ENCODE results near the gene HYKK. TPM values are rescaled to one million over a fixed set of nuclear protein-coding genes. Genes with fewer than 3 reads are reported as not detected.
"Not testable (repeated sequence)": the region's sequence is repeated elsewhere in the genome, so short reads cannot be mapped to it uniquely, and the experiment has no call there.

Gene HYKK
- total RNA-seq, 2 donors from 2014 or later = 6.2 to 11.2 TPM

- intact Hi-C loops (cut with DNase I) = no loop called here
- 86% methylated on average over 1 of the region's 1 CpG for WGBS
- no peaks in the 10 kb centered on the region for H3K9me3 ChIP-seq
- DNase-seq (ENCODE audit: low spot score) = no peak
- no peak overlapping the region for H3K4me3 ChIP-seq
- H3K4me1 ChIP-seq (replicated peaks) = no peaks in the 10 kb centered on the region
- no peaks in the 10 kb centered on the region for H3K36me3 ChIP-seq
- H3K27me3 ChIP-seq (replicated peaks; ENCODE audit: insufficient read depth) = no peaks in the 10 kb centered on the region
- no peak overlapping the region for H3K27ac ChIP-seq
- no peak for TF ChIP-seq POLR2A (IDR thresholded peaks at IDR 0.05)
- TF ChIP-seq CTCF (IDR thresholded peaks at IDR 0.05) = no peak
- TF ChIP-seq POLR2AphosphoS5 (IDR thresholded peaks at IDR 0.05) = no peak
These were observed 31.0 kb downstream of the HYKK start for GRCh38 chr15:78538358-78538757.

GRCh38 chr15:78539464-78540140 lies 32.2 kb downstream of the HYKK start:
- not testable (repeated sequence) for H3K4me1 ChIP-seq (replicated peaks); H3K36me3 ChIP-seq; DNase-seq (ENCODE audit: low spot score); H3K9me3 ChIP-seq; H3K27me3 ChIP-seq (replicated peaks; ENCODE audit: insufficient read depth)
- H3K27ac ChIP-seq = peak overlapping the region; percentile 96 to 97
- intact Hi-C loops (cut with DNase I) = loop anchor here (5.0 kb wide), 1 partner anchor 32 kb away; the partner anchor contains the start of gene HYKK
- WGBS = 81% methylated on average over 18 of the region's 18 CpGs
- H3K4me3 ChIP-seq = peak overlapping the region; percentile 92

- intact Hi-C loops (cut with DNase I) = loop anchor here (5.0 kb wide), 1 partner anchor 33 kb away; the partner anchor contains the start of gene HYKK
These were observed 32.9 kb downstream of the HYKK start, which contains the start of gene PSMA4 for GRCh38 chr15:78540141-78540870. Gene PSMA4 (plus strand): TSS chr15:78540444. CDS start chr15:78541928, 1,484 bp downstream.

DNA sequence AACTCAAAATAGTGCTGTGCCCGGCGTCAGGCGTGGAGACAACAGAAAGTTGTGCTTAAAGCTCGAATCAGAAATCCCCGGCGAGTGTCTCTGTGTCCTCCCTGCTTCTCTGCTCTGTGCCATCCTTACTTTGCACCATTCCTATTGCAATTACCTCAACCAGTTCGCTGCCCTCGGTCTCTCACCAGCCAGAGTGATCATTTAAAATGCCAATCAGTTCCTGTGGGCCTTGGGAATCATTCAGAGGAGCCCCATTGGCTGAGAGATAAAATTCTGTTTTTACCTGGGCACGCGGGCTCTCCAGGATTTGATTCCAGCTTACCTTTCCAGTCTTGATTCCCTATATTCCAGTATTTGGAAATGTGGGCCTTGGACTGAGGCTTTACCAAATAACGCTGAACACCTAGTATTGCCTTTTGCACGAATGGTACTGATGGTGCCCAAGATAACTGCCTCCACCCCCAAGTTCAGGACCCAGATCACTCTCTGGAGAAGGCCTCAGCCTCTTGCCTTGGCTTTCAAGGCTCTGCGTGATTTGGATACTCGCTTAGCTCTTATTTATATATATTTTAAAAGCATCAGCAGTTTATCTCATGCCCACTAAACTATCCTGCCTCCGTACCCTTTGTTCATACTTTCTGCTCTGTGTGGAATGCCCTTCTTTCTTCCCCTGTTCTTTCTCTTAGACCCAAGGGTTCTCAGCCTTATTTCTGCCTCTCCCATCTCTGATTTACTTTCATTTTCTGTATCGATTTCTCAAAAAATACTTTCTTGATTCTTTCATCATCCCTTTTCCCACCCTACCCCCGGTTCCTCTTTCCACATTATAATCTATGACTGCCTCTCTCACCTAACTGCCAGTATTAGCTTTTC lies 33.7 kb downstream of the HYKK start:
- intact Hi-C loops (cut with DNase I) = loop anchor here (5.0 kb wide), 1 partner anchor 34 kb away; the partner anchor contains the start of gene HYKK
- peaks cover 2% of the 10 kb centered on the region for H3K4me1 ChIP-seq (replicated peaks)
- no peaks in the 10 kb centered on the region for H3K27me3 ChIP-seq (replicated peaks; ENCODE audit: insufficient read depth)
- no peaks in the 10 kb centered on the region for H3K36me3 ChIP-seq
- no peaks in the 10 kb centered on the region for H3K9me3 ChIP-seq
- 3% methylated on average over 17 of the region's 17 CpGs for WGBS
- peak overlapping the region; percentile 92 for H3K4me3 ChIP-seq
- no peak for TF ChIP-seq CTCF (IDR thresholded peaks at IDR 0.05)
- TF ChIP-seq POLR2A (IDR thresholded peaks at IDR 0.05) = no peak
- no peak for TF ChIP-seq POLR2AphosphoS5 (IDR thresholded peaks at IDR 0.05)
- peak overlapping the region; percentile 96 to 97 for H3K27ac ChIP-seq
- no peak for DNase-seq (ENCODE audit: low spot score)

More at GRCh38 chr15:78540141-78540870, 32.9 kb downstream of the HYKK start, which contains the start of gene PSMA4:
- H3K36me3 ChIP-seq = no peaks in the 10 kb centered on the region
- no peaks in the 10 kb centered on the region for H3K4me1 ChIP-seq (replicated peaks)
- H3K4me3 ChIP-seq = peak within 1 kb of the TSS; percentile 92
- under 1% methylated on average over 55 of the region's 56 CpGs for WGBS
- peak within 1 kb of the TSS; percentile 96 to 97 for H3K27ac ChIP-seq
- TF ChIP-seq CTCF (IDR thresholded peaks at IDR 0.05) (peak in 2 of 4 experiments; percentile 21 to 24), POLR2AphosphoS5 (IDR thresholded peaks at IDR 0.05) (peak; percentile 92), POLR2A (IDR thresholded peaks at IDR 0.05) (peak; percentile 71)
- DNase-seq (ENCODE audit: low spot score) = peak; percentile 90
- no peaks in the 10 kb centered on the region for H3K9me3 ChIP-seq
- H3K27me3 ChIP-seq (replicated peaks; ENCODE audit: insufficient read depth) = no peaks in the 10 kb centered on the region

- TF ChIP-seq CTCF (IDR thresholded peaks at IDR 0.05) = no peak
- TF ChIP-seq POLR2A (IDR thresholded peaks at IDR 0.05) = no peak
- TF ChIP-seq POLR2AphosphoS5 (IDR thresholded peaks at IDR 0.05) = no peak
- H3K9me3 ChIP-seq = no peaks in the 10 kb centered on the region
- peak overlapping the region; percentile 96 to 97 for H3K27ac ChIP-seq
- H3K4me3 ChIP-seq = peak overlapping the region in 1 of 2 donors; percentile 92
- intact Hi-C loops (cut with DNase I) = loop anchor here (5.0 kb wide), 1 partner anchor 34 kb away; the partner anchor contains the start of gene HYKK
- no peaks in the 10 kb centered on the region for H3K36me3 ChIP-seq
- H3K27me3 ChIP-seq (replicated peaks; ENCODE audit: insufficient read depth) = no peaks in the 10 kb centered on the region
- no peak for DNase-seq (ENCODE audit: low spot score)
- peaks cover 3% of the 10 kb centered on the region for H3K4me1 ChIP-seq (replicated peaks)
- WGBS = 14% methylated on average over 1 of the region's 1 CpG
These were observed 34.3 kb downstream of the HYKK start for GRCh38 chr15:78541744-78542034.

All from prostate gland (tissue), 2 donors.